Hepatocyte (in vitro differentiated cells): ENCODE measurements around the gene PAXX.

ENCODE experiments used
- CTCF ChIP-seq: fragments of 200-600 bp; sonication (generic); IDR thresholded peaks from 2 replicates; pipeline ENCODE4 v1.5.1; 2016; ENCODE audit warnings: antibody characterized with exemption, mild to moderate bottlenecking; ENCODE audit not compliant: poor library complexity
- EZH2 ChIP-seq: fragments of 200-600 bp; sonication (generic); IDR thresholded peaks from 2 replicates; pipeline ENCODE4 v1.6.1; 2016; ENCODE audit warnings: antibody characterized with exemption, mild to moderate bottlenecking, borderline replicate concordance
- EZH2phosphoT487 ChIP-seq: fragments of 200-600 bp; sonication (generic); IDR thresholded peaks from one replicate; pipeline ENCODE4 v1.6.1; 2018; ENCODE audit warnings: antibody characterized with exemption, mild to moderate bottlenecking, low read depth, moderate library complexity; ENCODE audit not compliant: unreplicated experiment, severe bottlenecking

- TF ChIP-seq CTCF (no peak), EZH2 (no peak), EZH2phosphoT487 (no peak)
Measured at GRCh38 chr9:137037483-137037882, 45.3 kb downstream of the PAXX start.
